Neuronal stem cell (in vitro differentiated cells): ENCODE measurements around the gene FABP2.

Experiments
- DNase-seq: peaks from one replicate; pipeline ENCODE4 v3.0.0-alpha.2; 2013; ENCODE audit warnings: low spot score
- H2AFZ ChIP-seq: one replicate; pipeline ENCODE4 v1.6.1; 2013; ENCODE audit warnings: mild to moderate bottlenecking, low read length, inconsistent platforms
- H2AK5ac ChIP-seq: 2 replicates; pipeline ENCODE4 v1.6.1; 2013; ENCODE audit warnings: low read depth, mild to moderate bottlenecking, inconsistent platforms, low read length, moderate library complexity, mixed read lengths
- H2BK120ac ChIP-seq: 2 replicates; pipeline ENCODE4 v1.6.1; 2013; ENCODE audit warnings: low read depth, mild to moderate bottlenecking, inconsistent platforms, low read length, moderate library complexity, mixed read lengths
- H2BK12ac ChIP-seq: one replicate; pipeline ENCODE4 v1.6.1; 2013; ENCODE audit warnings: low read length, inconsistent platforms
- H2BK15ac ChIP-seq: 2 replicates; pipeline ENCODE4 v1.6.1; 2013; ENCODE audit warnings: mild to moderate bottlenecking, low read length, inconsistent platforms, mixed read lengths
- H2BK5ac ChIP-seq: one replicate; pipeline ENCODE4 v1.6.1; 2013; ENCODE audit warnings: inconsistent platforms, mild to moderate bottlenecking, low read length, moderate library complexity
- H3K14ac ChIP-seq: one replicate; pipeline ENCODE4 v1.6.1; 2013; ENCODE audit warnings: low read length, inconsistent platforms
- H3K18ac ChIP-seq: 2 replicates; pipeline ENCODE4 v1.6.1; 2013; ENCODE audit warnings: low read length, inconsistent platforms
- H3K23ac ChIP-seq: 2 replicates; pipeline ENCODE4 v1.6.1; 2013; ENCODE audit warnings: low read depth, mild to moderate bottlenecking, mixed read lengths, low read length, inconsistent platforms; ENCODE audit not compliant: poor library complexity
- H3K27ac ChIP-seq: replicated peaks from 3 replicates; pipeline ENCODE4 v1.5.1; 2013; ENCODE audit warnings: low read length, inconsistent platforms
- H3K27me3 ChIP-seq, 3 experiments: 2 replicates each; pipeline ENCODE4 v1.6.1; 2013; ENCODE audit warnings: low read length in 3 of 3, mild to moderate bottlenecking in 2 of 3, inconsistent platforms in 1 of 3, low read depth in 1 of 3, mixed read lengths in 1 of 3, moderate library complexity in 1 of 3; ENCODE audit not compliant: control insufficient read depth in 3 of 3, insufficient read depth in 3 of 3
- H3K36me3 ChIP-seq, 2 donors: replicated peaks in 1 of 2; 2 replicates each; pipeline ENCODE4 v1.6.1; 2013; ENCODE audit warnings: low read length in 2 of 2; ENCODE audit not compliant: control insufficient read depth in 2 of 2, insufficient read depth in 2 of 2
- H3K4ac ChIP-seq: 2 replicates; pipeline ENCODE4 v1.6.1; 2013; ENCODE audit warnings: inconsistent platforms, mild to moderate bottlenecking, low read length, moderate library complexity
- H3K4me1 ChIP-seq, 2 donors: 1 replicate in 1 of 2; 2 replicates in 1 of 2; pipeline ENCODE4 v1.6.1; 2013; ENCODE audit warnings: low read length in 2 of 2, low read depth in 1 of 2; ENCODE audit not compliant: control insufficient read depth in 2 of 2, insufficient read depth in 1 of 2
- H3K4me2 ChIP-seq: one replicate; pipeline ENCODE4 v1.6.1; 2013; ENCODE audit warnings: mild to moderate bottlenecking, low read length, inconsistent platforms; ENCODE audit not compliant: insufficient read depth, poor library complexity, severe bottlenecking
- H3K4me3 ChIP-seq, 2 donors: 2 replicates each; pipeline ENCODE4 v1.5.1; 2013; ENCODE audit warnings: low read length in 2 of 2, mild to moderate bottlenecking in 2 of 2, inconsistent platforms in 1 of 2, moderate library complexity in 1 of 2
- H3K79me1 ChIP-seq: one replicate; pipeline ENCODE4 v1.6.1; 2013; ENCODE audit warnings: low read depth, mild to moderate bottlenecking, inconsistent platforms, low read length, moderate library complexity
- H3K9ac ChIP-seq: one replicate; pipeline ENCODE4 v1.6.1; 2013; ENCODE audit warnings: mild to moderate bottlenecking, low read depth, low read length, inconsistent platforms; ENCODE audit not compliant: poor library complexity
- H3K9me3 ChIP-seq, 2 donors: replicated peaks in 1 of 2; 2 replicates each; pipeline versions ENCODE3 to v1.6.1; 2013; ENCODE audit warnings: low read length in 2 of 2, mild to moderate bottlenecking in 2 of 2, inconsistent platforms in 1 of 2, low read depth in 1 of 2, mixed read lengths in 1 of 2, moderate library complexity in 1 of 2; ENCODE audit not compliant: control insufficient read depth in 2 of 2, insufficient read depth in 1 of 2
- H4K8ac ChIP-seq: one replicate; pipeline ENCODE4 v1.6.1; 2013; ENCODE audit warnings: low read depth, mild to moderate bottlenecking, inconsistent platforms, low read length, moderate library complexity
- H4K91ac ChIP-seq: one replicate; pipeline ENCODE4 v1.6.1; 2013; ENCODE audit warnings: low read length, low read depth, mild to moderate bottlenecking, inconsistent platforms; ENCODE audit not compliant: poor library complexity
- WGBS, 2 donors: extraction: QIAGEN DNeasy Blood & Tissue Kit; methylation state at CpG; one replicate each; pipeline ENCODE4 v1.1.7; 2013; ENCODE audit warnings: missing lambda C conversion rate in 2 of 2, mixed read lengths in 1 of 2; ENCODE audit not compliant: insufficient read length in 2 of 2, insufficient replicate concordance in 1 of 2; ENCODE audit errors: extremely low coverage in 2 of 2; 5-methylcytosine and 5-hydroxymethylcytosine counted together

FABP2 gene

GRCh38 chr4:119300101-119300978, 21.6 kb downstream of the FABP2 start:
- peaks cover 2 to 24% of the 10 kb centered on the region in 2 donors for H3K36me3 ChIP-seq
- peak overlapping the region; percentile 17 for H3K23ac ChIP-seq
- peak; percentile 76 for DNase-seq
- H3K79me1 ChIP-seq, result peaks cover 6% of the 10 kb centered on the region
- peak overlapping the region; percentile 85 for H2AFZ ChIP-seq
- H3K4me1 ChIP-seq, result peaks cover 0 to 9% of the 10 kb centered on the region in 2 donors
- H2BK5ac ChIP-seq, result no peak overlapping the region
- WGBS, 2 donors, result no CpG with 5 or more reads among the region's 54 CpGs
- peak overlapping the region; percentile 65 for H3K18ac ChIP-seq
- peak overlapping the region; percentile 54 to 95 for H3K4me3 ChIP-seq
- H2BK12ac ChIP-seq, result no peak overlapping the region
- H4K8ac ChIP-seq, result no peak overlapping the region
- H2BK120ac ChIP-seq, result no peak overlapping the region
- no peaks in the 10 kb centered on the region for H3K27me3 ChIP-seq
- H3K9me3 ChIP-seq, result peaks cover 0 to 8% of the 10 kb centered on the region in 2 donors
- no peak overlapping the region for H3K14ac ChIP-seq
- peak overlapping the region; percentile 73 for H3K27ac ChIP-seq
- H2BK15ac ChIP-seq, result no peak overlapping the region
- H3K4ac ChIP-seq, result no peak overlapping the region
- peak overlapping the region; percentile 91 for H3K9ac ChIP-seq
- H3K4me2 ChIP-seq, result peak overlapping the region; percentile 81
- no peak overlapping the region for H2AK5ac ChIP-seq
- H4K91ac ChIP-seq, result no peak overlapping the region

- Histone ChIP-seq H4K8ac (no peak overlapping the region), H3K14ac (no peak overlapping the region), H3K9me3 (peaks cover 0 to 8% of the 10 kb centered on the region in 2 donors), H3K36me3 (peaks cover 2 to 24% of the 10 kb centered on the region in 2 donors), H3K23ac (no peak overlapping the region), H2AK5ac (no peak overlapping the region), H4K91ac (no peak overlapping the region), H2BK5ac (no peak overlapping the region), H2BK120ac (no peak overlapping the region), H3K18ac (no peak overlapping the region), H3K4me2 (peak overlapping the region; percentile 81), H3K79me1 (peaks cover 6% of the 10 kb centered on the region), H2BK15ac (no peak overlapping the region), H3K4me3 (peak overlapping the region; percentile 54 to 95), H2BK12ac (no peak overlapping the region), H3K27ac (no peak overlapping the region), H3K9ac (no peak overlapping the region), H2AFZ (peak overlapping the region; percentile 85), H3K27me3 (no peaks in the 10 kb centered on the region), H3K4me1 (peaks cover 0 to 9% of the 10 kb centered on the region in 2 donors), H3K4ac (no peak overlapping the region)
- no CpG with 5 or more reads among the region's 9 CpGs for WGBS, 2 donors
- no peak for DNase-seq
Observed at GRCh38 chr4:119299741-119300100, 22.2 kb downstream of the FABP2 start.

GRCh38 chr4:119299260-119299671, 22.7 kb downstream of the FABP2 start:
- Histone ChIP-seq H3K9ac (no peak overlapping the region), H3K4me1 (peaks cover 0 to 9% of the 10 kb centered on the region in 2 donors), H3K4me2 (peak overlapping the region; percentile 81), H2BK5ac (no peak overlapping the region), H2AFZ (no peak overlapping the region), H2BK15ac (no peak overlapping the region), H3K23ac (no peak overlapping the region), H2BK120ac (no peak overlapping the region), H3K9me3 (peaks cover 0 to 8% of the 10 kb centered on the region in 2 donors), H4K8ac (no peak overlapping the region), H3K27ac (no peak overlapping the region), H2BK12ac (no peak overlapping the region), H3K36me3 (peaks cover 2 to 24% of the 10 kb centered on the region in 2 donors), H3K79me1 (peaks cover 6% of the 10 kb centered on the region), H3K27me3 (no peaks in the 10 kb centered on the region), H3K4ac (no peak overlapping the region), H3K14ac (no peak overlapping the region), H4K91ac (no peak overlapping the region), H2AK5ac (no peak overlapping the region), H3K18ac (no peak overlapping the region), H3K4me3 (peak overlapping the region in 1 of 2 donors; percentile 54)
- DNase-seq, result no peak
- no CpG with 5 or more reads among the region's 2 CpGs for WGBS, 2 donors

GRCh38 chr4:119297795-119298194, 24.1 kb downstream of the FABP2 start:
- H3K36me3 ChIP-seq, result peaks cover 2 to 25% of the 10 kb centered on the region in 2 donors
- H3K27ac ChIP-seq, result no peak overlapping the region
- peaks cover 0 to 9% of the 10 kb centered on the region in 2 donors for H3K4me1 ChIP-seq
- H4K91ac ChIP-seq, result no peak overlapping the region
- no peak overlapping the region for H2BK15ac ChIP-seq
- DNase-seq, result no peak
- no CpG with 5 or more reads among the region's 1 CpG for WGBS, 2 donors
- no peak overlapping the region for H3K23ac ChIP-seq
- peaks cover 6% of the 10 kb centered on the region for H3K79me1 ChIP-seq
- no peak overlapping the region for H3K4me2 ChIP-seq
- no peak overlapping the region for H3K18ac ChIP-seq
- no peak overlapping the region for H3K4ac ChIP-seq
- no peak overlapping the region for H2AFZ ChIP-seq
- no peak overlapping the region for H3K14ac ChIP-seq
- H3K9ac ChIP-seq, result no peak overlapping the region
- H3K9me3 ChIP-seq, result peaks cover 0 to 8% of the 10 kb centered on the region in 2 donors
- H3K4me3 ChIP-seq, result no peak overlapping the region
- no peak overlapping the region for H2BK12ac ChIP-seq
- no peak overlapping the region for H2BK5ac ChIP-seq
- no peaks in the 10 kb centered on the region for H3K27me3 ChIP-seq
- H4K8ac ChIP-seq, result no peak overlapping the region
- no peak overlapping the region for H2BK120ac ChIP-seq
- H2AK5ac ChIP-seq, result no peak overlapping the region
